AG04449 (cell line): ENCODE measurements around the gene GNG14.

Experiments
- CTCF ChIA-PET: fragments of 350-600 bp; formaldehyde crosslinking; extraction: SDS; loops from one replicate; lab custom pipeline; 2021; ENCODE audit warnings: antibody characterized with exemption; lab: Yijun Ruan, JAX
- POLR2A ChIA-PET: fragments of 400-600, 350-600 bp; formaldehyde crosslinking; extraction: SDS; loops from one replicate; lab custom pipeline; 2020; ENCODE audit warnings: antibody characterized with exemption, inconsistent platforms; lab: Yijun Ruan, JAX
- DNase-seq: peaks from one replicate; pipeline ENCODE4 v3.0.0-alpha.2; 2010; ENCODE audit warnings: low read depth, low spot score
- H3K4me3 ChIP-seq: 2 replicates; pipeline ENCODE4 v1.5.1; 2011; ENCODE audit warnings: low read depth, mild to moderate bottlenecking, control low read depth, low read length
- CTCF ChIP-seq: IDR thresholded peaks from one replicate; pipeline ENCODE4 v1.5.1; 2011; ENCODE audit warnings: mild to moderate bottlenecking, moderate library complexity, low read length, control low read depth, inconsistent platforms; ENCODE audit not compliant: insufficient read depth; ENCODE audit errors: missing control alignments

Gene GNG14

GRCh38 chr19:12689012-12689411, 1.2 kb downstream of the GNG14 start:
- ChIA-PET CTCF (interaction anchor here (1.5 kb wide), 1 partner anchor 17 kb away, joined by 7 read pairs; no protein-coding TSS in a partner anchor), POLR2A (no interaction called here)
- no peak for TF ChIP-seq CTCF
- no peak for DNase-seq
- no peak overlapping the region for H3K4me3 ChIP-seq

- TF ChIP-seq CTCF = no peak
- no peak overlapping the region for H3K4me3 ChIP-seq
- no peak for DNase-seq
- CTCF ChIA-PET = interaction anchor here (0.7 to 1.5 kb wide), 2 partner anchors 14 to 17 kb away, joined by 3 to 7 read pairs; no protein-coding TSS in a partner anchor
- POLR2A ChIA-PET = interaction anchor here (1.5 kb wide), 1 partner anchor 9 kb away, joined by 4 read pairs; no protein-coding TSS in a partner anchor
Observed at GRCh38 chr19:12689581-12690216, 1.9 kb downstream of the GNG14 start.

- H3K4me3 ChIP-seq = no peak overlapping the region
- no peak for TF ChIP-seq CTCF
- CTCF ChIA-PET = interaction anchor here (1.9 kb wide), 1 partner anchor 16 kb away, joined by 5 read pairs; no protein-coding TSS in a partner anchor
- DNase-seq = no peak
- POLR2A ChIA-PET = no interaction called here
Observed at GRCh38 chr19:12692960-12693359, 5.2 kb downstream of the GNG14 start.

- POLR2A ChIA-PET = interaction anchor here (2.2 kb wide), 1 partner anchor 13 kb away, joined by 12 read pairs; the partner anchor contains the start of gene DHPS
- no peak for DNase-seq
- H3K4me3 ChIP-seq = no peak overlapping the region
- no peak for TF ChIP-seq CTCF
- CTCF ChIA-PET = interaction anchor here (1.1 to 2.8 kb wide), 3 partner anchors 18 to 153 kb away, joined by 3 to 17 read pairs (median 5); no protein-coding TSS in a partner anchor
Observed at GRCh38 chr19:12694641-12695040, 6.8 kb downstream of the GNG14 start.

GRCh38 chr19:12695096-12695495, 7.3 kb downstream of the GNG14 start:
- H3K4me3 ChIP-seq = no peak overlapping the region; the same call in 1 of the 2 replicates
- CTCF ChIA-PET = interaction anchor here (1.0 to 2.8 kb wide), 3 partner anchors 9 to 152 kb away, joined by 3 to 17 read pairs (median 4); no protein-coding TSS in a partner anchor
- TF ChIP-seq CTCF = no peak
- POLR2A ChIA-PET = interaction anchor here (2.2 kb wide), 1 partner anchor 14 kb away, joined by 12 read pairs; the partner anchor contains the start of gene DHPS
- no peak for DNase-seq

GRCh38 chr19:12695514-12695913, 7.7 kb downstream of the GNG14 start:
- POLR2A ChIA-PET = interaction anchor here (2.0 to 2.2 kb wide), 2 partner anchors 14 to 97 kb away, joined by 8 to 12 read pairs; partner anchors contain the start of genes DHPS and JUNB
- H3K4me3 ChIP-seq = peak overlapping the region; percentile 97
- CTCF ChIA-PET = interaction anchor here (1.0 to 2.8 kb wide), 3 partner anchors 9 to 152 kb away, joined by 3 to 17 read pairs (median 4); no protein-coding TSS in a partner anchor

More at GRCh38 chr19:12695514-12695913, 7.7 kb downstream of the GNG14 start:
- no peak for TF ChIP-seq CTCF
- DNase-seq = no peak
